Progenitor cell of endocrine pancreas (in vitro differentiated cells): ENCODE results near the gene ZNF100. TPM values are rescaled to one million over a fixed set of nuclear protein-coding genes. Genes with fewer than 3 reads are reported as not detected.

ENCODE experiments used
- DNase-seq: peaks from one replicate; pipeline ENCODE4 v3.0.0; 2021; ENCODE audit warnings: low spot score; ENCODE audit not compliant: unreplicated experiment
- H3K27ac Mint-ChIP-seq: 2 replicates; pipeline ENCODE4 v1.8.0; 2021; ENCODE audit warnings: mild to moderate bottlenecking, moderate library complexity, mixed read lengths
- H3K27me3 Mint-ChIP-seq: 2 replicates; pipeline ENCODE4 v1.8.0; 2021; ENCODE audit warnings: mixed read lengths
- H3K36me3 Mint-ChIP-seq: 2 replicates; pipeline ENCODE4 v1.8.0; 2022; ENCODE audit warnings: mixed read lengths; ENCODE audit not compliant: insufficient read depth
- H3K4me1 Mint-ChIP-seq: 2 replicates; pipeline ENCODE4 v1.8.0; 2021; ENCODE audit warnings: low read depth, mixed read lengths
- H3K4me3 Mint-ChIP-seq: 2 replicates; pipeline ENCODE4 v1.8.0; 2021; ENCODE audit warnings: low read depth, mild to moderate bottlenecking, moderate library complexity, mixed read lengths
- H3K9me3 Mint-ChIP-seq: 2 replicates; pipeline ENCODE4 v1.8.0; 2021; ENCODE audit warnings: low read depth, mixed read lengths
- CTCF ChIP-seq: fragments of 200-600 bp; sonication (generic); IDR thresholded peaks from one replicate; pipeline ENCODE4 v1.5.0; 2021; ENCODE audit warnings: antibody characterized with exemption, mild to moderate bottlenecking; ENCODE audit not compliant: unreplicated experiment
- total RNA-seq: library from RNA; stranded (reverse); gene quantifications from 2 replicates; pipeline ENCODE4 v1.2.1, GENCODE V29; 2021

Gene ZNF100
- total RNA-seq, 1 donor from 2014 or later: 34.7 TPM

- H3K4me3 Mint-ChIP-seq: peak overlapping the region; percentile 54
- no peak for DNase-seq
These were observed 69.7 kb downstream of the ZNF100 start for GRCh38 chr19:21697698-21698097.

GRCh38 chr19:21694171-21694906, 73.0 kb downstream of the ZNF100 start:
- H3K9me3 Mint-ChIP-seq: peaks cover 25% of the 10 kb centered on the region
- no peak for DNase-seq
- H3K27me3 Mint-ChIP-seq: no peaks in the 10 kb centered on the region
- H3K36me3 Mint-ChIP-seq: peaks cover 1% of the 10 kb centered on the region
- H3K4me3 Mint-ChIP-seq: no peak overlapping the region
- TF ChIP-seq CTCF: no peak
- peaks cover 18% of the 10 kb centered on the region for H3K4me1 Mint-ChIP-seq
- no peak overlapping the region for H3K27ac Mint-ChIP-seq

More at GRCh38 chr19:21697698-21698097, 69.7 kb downstream of the ZNF100 start:
- no peak for TF ChIP-seq CTCF
- peaks cover 16% of the 10 kb centered on the region for H3K4me1 Mint-ChIP-seq
- H3K27me3 Mint-ChIP-seq: no peaks in the 10 kb centered on the region
- H3K36me3 Mint-ChIP-seq: peaks cover 1% of the 10 kb centered on the region
- H3K27ac Mint-ChIP-seq: peak overlapping the region; percentile 67
- H3K9me3 Mint-ChIP-seq: peaks cover 14% of the 10 kb centered on the region

GRCh38 chr19:21693399-21693798, 74.0 kb downstream of the ZNF100 start:
- Mint-ChIP-seq H3K36me3 (peaks cover 1% of the 10 kb centered on the region), H3K4me3 (no peak overlapping the region), H3K4me1 (peaks cover 18% of the 10 kb centered on the region), H3K27ac (no peak overlapping the region), H3K9me3 (peaks cover 25% of the 10 kb centered on the region), H3K27me3 (no peaks in the 10 kb centered on the region)
- TF ChIP-seq CTCF: no peak
- DNase-seq: no peak

GRCh38 chr19:21691661-21692060, 75.7 kb downstream of the ZNF100 start:
- no peak for DNase-seq
- H3K4me3 Mint-ChIP-seq: no peak overlapping the region
- peaks cover 6% of the 10 kb centered on the region for H3K4me1 Mint-ChIP-seq
- peaks cover 1% of the 10 kb centered on the region for H3K36me3 Mint-ChIP-seq
- no peaks in the 10 kb centered on the region for H3K27me3 Mint-ChIP-seq
- no peak for TF ChIP-seq CTCF
- H3K27ac Mint-ChIP-seq: no peak overlapping the region
- H3K9me3 Mint-ChIP-seq: peaks cover 28% of the 10 kb centered on the region

- no peak for TF ChIP-seq CTCF
- no peaks in the 10 kb centered on the region for H3K27me3 Mint-ChIP-seq
- H3K9me3 Mint-ChIP-seq: peaks cover 20% of the 10 kb centered on the region
- H3K4me3 Mint-ChIP-seq: no peak overlapping the region
- H3K4me1 Mint-ChIP-seq: peaks cover 2% of the 10 kb centered on the region
- no peak for DNase-seq
- H3K36me3 Mint-ChIP-seq: peaks cover under 1% of the 10 kb centered on the region
- H3K27ac Mint-ChIP-seq: no peak overlapping the region
These were observed 78.9 kb downstream of the ZNF100 start for GRCh38 chr19:21688464-21688863.
